Keratinocyte (primary cell): ENCODE results near the gene RAB11A. TPM values are rescaled to one million over a fixed set of nuclear protein-coding genes. Genes with fewer than 3 reads are reported as not detected.

Experiments used
- DNase-seq: peaks from one replicate; pipeline ENCODE4 v3.0.0-alpha.2; 2011; ENCODE audit warnings: low read depth, missing footprints, low spot score
- FAIRE-seq: peaks from 2 replicates; lab custom pipeline; 2011; peaks lifted over from hg19 to GRCh38; lab: Jason Lieb, UNC
- H2AFZ ChIP-seq: 2 replicates; pipeline ENCODE4 v1.6.0; 2012; ENCODE audit warnings: low read length, control low read depth, inconsistent platforms; ENCODE audit not compliant: control insufficient read depth
- H3K27ac ChIP-seq: 2 replicates; pipeline ENCODE4 v1.5.1; 2011; ENCODE audit warnings: low read length; ENCODE audit not compliant: control insufficient read depth, insufficient read depth
- H3K27me3 ChIP-seq: 3 replicates; pipeline ENCODE4 v1.6.0; 2011; ENCODE audit warnings: low read length; ENCODE audit not compliant: control insufficient read depth, insufficient read depth; ENCODE audit errors: extremely low read depth
- H3K36me3 ChIP-seq, 2 experiments: 2 replicates in 1 of 2; 3 replicates in 1 of 2; pipeline ENCODE4 v1.5.1; 2011; ENCODE audit warnings: low read length in 2 of 2, mild to moderate bottlenecking in 1 of 2; ENCODE audit not compliant: control insufficient read depth in 2 of 2, insufficient read depth in 2 of 2; ENCODE audit errors: extremely low read depth in 1 of 2
- H3K4me1 ChIP-seq: 3 replicates; pipeline ENCODE4 v1.5.1; 2011; ENCODE audit warnings: low read length; ENCODE audit not compliant: control insufficient read depth, insufficient read depth; ENCODE audit errors: extremely low read depth
- H3K4me2 ChIP-seq: 3 replicates; pipeline ENCODE4 v1.6.0; 2011; ENCODE audit warnings: low read depth, low read length; ENCODE audit not compliant: control insufficient read depth, insufficient read depth; ENCODE audit errors: extremely low read depth
- H3K4me3 ChIP-seq, 3 experiments: fragments of 200-600 bp in 1 of 3; sonication (generic) in 1 of 3; 2 replicates in 2 of 3; 3 replicates in 1 of 3; pipeline ENCODE4 v1.5.1; 2011 to 2016; ENCODE audit warnings: low read length in 3 of 3, mild to moderate bottlenecking in 3 of 3, control low read depth in 2 of 3, inconsistent platforms in 1 of 3, low read depth in 1 of 3, mixed read lengths in 1 of 3, mixed run types in 1 of 3, moderate library complexity in 1 of 3; ENCODE audit not compliant: control insufficient read depth in 2 of 3, insufficient read depth in 2 of 3; ENCODE audit errors: extremely low read depth in 1 of 3
- H3K79me2 ChIP-seq: 2 replicates; pipeline ENCODE4 v1.6.0; 2012; ENCODE audit warnings: low read length; ENCODE audit not compliant: control insufficient read depth, insufficient read depth
- H3K9ac ChIP-seq: 3 replicates; pipeline ENCODE4 v1.6.0; 2011; ENCODE audit warnings: low read length; ENCODE audit not compliant: control insufficient read depth, insufficient read depth; ENCODE audit errors: extremely low read depth
- H3K9me1 ChIP-seq: 3 replicates; pipeline ENCODE4 v1.6.0; 2011; ENCODE audit warnings: low read length; ENCODE audit not compliant: control insufficient read depth, insufficient read depth; ENCODE audit errors: extremely low read depth
- H3K9me3 ChIP-seq: 2 replicates; pipeline ENCODE4 v1.5.1; 2012; ENCODE audit warnings: low read depth, low read length; ENCODE audit not compliant: control insufficient read depth
- H4K20me1 ChIP-seq: 3 replicates; pipeline ENCODE4 v1.6.0; 2011; ENCODE audit warnings: low read length; ENCODE audit not compliant: control insufficient read depth, insufficient read depth; ENCODE audit errors: extremely low read depth
- EZH2 ChIP-seq: IDR thresholded peaks from one replicate; pipeline ENCODE4 v1.6.1; 2012; ENCODE audit warnings: inconsistent platforms, mild to moderate bottlenecking, low read length, moderate library complexity
- dilution Hi-C: fragments of 300-500 bp; cut with MboI; formaldehyde crosslinking; loops from one replicate; pipeline ENCODE4 v1.7.0; 2020; ENCODE audit warnings: low sequenced_read_pairs; ENCODE audit not compliant: extremely low pct_ligation_motif_present
- polyA plus RNA-seq, 5 experiments: library from polyadenylated mRNA; depleted of rRNA in 3 of 5; stranded (reverse) in 3 of 5; stranded (forward) in 1 of 5; unstranded in 1 of 5; fragments of >200 nt; gene quantifications; 1 replicate in 1 of 5; 2 replicates in 3 of 5; 3 replicates in 1 of 5; pipeline versions ENCODE4 v1.2.1 to v1.2.3, GENCODE V29; 2011 to 2012; ENCODE audit warnings: missing spikeins in 2 of 5, low read depth in 1 of 5, low replicate concordance in 1 of 5
- TF ChIP-seq, protein P1 (sequence below), 3 experiments: IDR thresholded peaks in 1 of 3; conservative IDR thresholded peaks in 1 of 3; optimal IDR thresholded peaks in 1 of 3; 2 replicates in 2 of 3; 3 replicates in 1 of 3; pipeline versions ENCODE3 to v1.5.1; 2011; ENCODE audit warnings: low read length in 3 of 3, mild to moderate bottlenecking in 3 of 3, moderate library complexity in 2 of 3, control low read depth in 1 of 3, inconsistent platforms in 1 of 3; ENCODE audit not compliant: insufficient read depth in 2 of 3; ENCODE audit errors: extremely low read depth in 1 of 3

RAB11A gene
- polyA plus RNA-seq, 1 donor (not counting 4 experiments of a cell fraction or from before 2014, with no cell fraction given) = 537 TPM

DNA sequence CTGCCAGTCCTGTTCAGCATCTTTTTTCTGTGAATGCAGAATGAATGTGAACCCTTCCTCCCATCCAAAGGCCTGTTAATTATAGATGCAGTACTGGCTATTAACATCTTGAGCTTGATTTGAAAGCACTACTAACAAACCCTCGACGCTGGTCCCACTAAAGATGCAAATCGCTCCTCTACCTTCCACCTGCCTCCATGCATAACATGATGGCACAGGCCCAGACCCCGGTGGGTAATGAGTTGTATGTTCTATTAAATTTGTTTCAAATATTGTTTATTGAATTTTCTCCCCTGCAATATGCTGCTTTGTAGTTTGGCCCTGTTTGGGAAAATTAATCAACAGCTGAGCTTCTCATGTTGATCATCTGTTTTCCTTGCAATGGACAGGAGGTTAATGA is 69.3 kb downstream of the RAB11A start:
- H3K4me1 ChIP-seq = peaks cover 6% of the 10 kb centered on the region
- H3K9me1 ChIP-seq = no peaks in the 10 kb centered on the region
- H3K9me3 ChIP-seq = no peaks in the 10 kb centered on the region
- H3K4me2 ChIP-seq = no peak overlapping the region
- dilution Hi-C loops = no loop called here
- no peak overlapping the region for H3K4me3 ChIP-seq
- no peak overlapping the region for H3K9ac ChIP-seq
- no peak overlapping the region for H2AFZ ChIP-seq
- H3K36me3 ChIP-seq = no peaks in the 10 kb centered on the region
- FAIRE-seq (no peak), DNase-seq (no peak)
- no peaks in the 10 kb centered on the region for H3K79me2 ChIP-seq
- H4K20me1 ChIP-seq = no peaks in the 10 kb centered on the region
- TF ChIP-seq EZH2 = no peak
- TF ChIP-seq, protein P1, sequence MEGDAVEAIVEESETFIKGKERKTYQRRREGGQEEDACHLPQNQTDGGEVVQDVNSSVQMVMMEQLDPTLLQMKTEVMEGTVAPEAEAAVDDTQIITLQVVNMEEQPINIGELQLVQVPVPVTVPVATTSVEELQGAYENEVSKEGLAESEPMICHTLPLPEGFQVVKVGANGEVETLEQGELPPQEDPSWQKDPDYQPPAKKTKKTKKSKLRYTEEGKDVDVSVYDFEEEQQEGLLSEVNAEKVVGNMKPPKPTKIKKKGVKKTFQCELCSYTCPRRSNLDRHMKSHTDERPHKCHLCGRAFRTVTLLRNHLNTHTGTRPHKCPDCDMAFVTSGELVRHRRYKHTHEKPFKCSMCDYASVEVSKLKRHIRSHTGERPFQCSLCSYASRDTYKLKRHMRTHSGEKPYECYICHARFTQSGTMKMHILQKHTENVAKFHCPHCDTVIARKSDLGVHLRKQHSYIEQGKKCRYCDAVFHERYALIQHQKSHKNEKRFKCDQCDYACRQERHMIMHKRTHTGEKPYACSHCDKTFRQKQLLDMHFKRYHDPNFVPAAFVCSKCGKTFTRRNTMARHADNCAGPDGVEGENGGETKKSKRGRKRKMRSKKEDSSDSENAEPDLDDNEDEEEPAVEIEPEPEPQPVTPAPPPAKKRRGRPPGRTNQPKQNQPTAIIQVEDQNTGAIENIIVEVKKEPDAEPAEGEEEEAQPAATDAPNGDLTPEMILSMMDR (optimal IDR thresholded peaks at IDR 0.05 in 1 of 3, IDR thresholded peaks at IDR 0.05 in 1 of 3, conservative IDR thresholded peaks at IDR 0.05 in 1 of 3; ENCODE audit: extremely low read depth in 1 of 3, insufficient read depth in 2 of 3, low read length in 3 of 3) = no peak
- H3K27me3 ChIP-seq = no peaks in the 10 kb centered on the region
- no peak overlapping the region for H3K27ac ChIP-seq

DNA sequence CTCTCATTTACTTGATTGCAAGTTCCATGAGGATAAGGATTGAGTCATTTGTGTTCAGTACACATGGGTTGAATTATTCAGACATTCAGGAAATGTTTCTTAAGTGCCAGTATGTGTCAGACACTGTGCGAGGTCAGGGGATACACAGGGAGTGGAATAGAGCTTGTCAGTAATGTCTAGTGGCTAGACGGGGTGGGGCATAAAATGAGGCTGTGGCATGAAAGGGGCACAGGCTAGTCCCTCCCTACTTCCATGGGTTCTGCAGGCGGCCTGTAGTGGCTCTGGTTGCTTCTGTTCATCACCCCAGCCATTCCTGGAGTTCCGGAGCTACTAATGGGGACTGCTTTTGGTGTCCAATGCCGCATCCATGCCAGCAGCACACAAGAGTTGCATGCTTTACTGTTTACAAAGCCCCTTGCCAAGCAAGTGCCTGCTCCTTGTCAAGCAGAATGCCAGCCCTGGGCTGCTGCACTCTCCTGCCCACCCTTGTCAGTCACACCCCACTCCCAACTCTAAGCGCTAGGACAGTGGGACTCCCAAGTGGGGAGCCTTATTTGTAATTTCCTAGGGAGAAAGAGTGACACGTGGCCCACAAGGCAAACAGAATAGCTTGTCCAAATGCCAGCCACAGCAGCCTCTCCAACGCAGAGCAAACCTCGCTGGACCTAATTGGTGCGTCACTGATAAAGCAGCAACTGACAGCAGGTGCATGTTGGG is 70.8 kb downstream of the RAB11A start:
- FAIRE-seq (no peak), DNase-seq (peak; percentile 13)
- Histone ChIP-seq H3K4me1 (peaks cover 6% of the 10 kb centered on the region), H3K4me3 (no peak overlapping the region), H3K36me3 (no peaks in the 10 kb centered on the region), H3K79me2 (no peaks in the 10 kb centered on the region), H3K27ac (no peak overlapping the region), H3K9me1 (no peaks in the 10 kb centered on the region), H3K9ac (no peak overlapping the region), H3K9me3 (no peaks in the 10 kb centered on the region), H3K4me2 (no peak overlapping the region), H3K27me3 (no peaks in the 10 kb centered on the region), H4K20me1 (no peaks in the 10 kb centered on the region), H2AFZ (no peak overlapping the region)
- TF ChIP-seq EZH2 = no peak
- TF ChIP-seq, protein P1 (optimal IDR thresholded peaks at IDR 0.05 in 1 of 3, IDR thresholded peaks at IDR 0.05 in 1 of 3, conservative IDR thresholded peaks at IDR 0.05 in 1 of 3; ENCODE audit: extremely low read depth in 1 of 3, insufficient read depth in 2 of 3, low read length in 3 of 3) = no peak
- dilution Hi-C loops = no loop called here
